KMS-11 (cell line): ENCODE results near the gene NLK.

Experiments used
- H2AFZ ChIP-seq: fragments of 200-600 bp; sonication (generic); 2 replicates; pipeline ENCODE4 v1.6.1; 2016; ENCODE audit warnings: antibody characterized with exemption, mixed run types, low read depth
- H3K27ac ChIP-seq: fragments of 200-600 bp; sonication (generic); 2 replicates; pipeline ENCODE4 v1.6.1; 2016; ENCODE audit warnings: mild to moderate bottlenecking, mixed run types
- H3K27me3 ChIP-seq: fragments of 200-600 bp; sonication (generic); 2 replicates; pipeline ENCODE4 v1.6.1; 2017; ENCODE audit warnings: mild to moderate bottlenecking, low read depth, mixed run types, moderate library complexity; ENCODE audit not compliant: insufficient read depth
- H3K36me3 ChIP-seq: fragments of 200-600 bp; sonication (generic); 2 replicates; pipeline ENCODE4 v1.6.1; 2017; ENCODE audit warnings: mild to moderate bottlenecking, mixed run types; ENCODE audit not compliant: insufficient read depth
- H3K4me1 ChIP-seq: fragments of 200-600 bp; sonication (generic); 2 replicates; pipeline ENCODE4 v1.6.1; 2016; ENCODE audit warnings: mild to moderate bottlenecking, low read depth, mixed run types; ENCODE audit not compliant: poor library complexity, severe bottlenecking
- H3K4me2 ChIP-seq: fragments of 200-600 bp; sonication (generic); 2 replicates; pipeline ENCODE4 v1.7.0; 2016; ENCODE audit warnings: mild to moderate bottlenecking, mixed run types
- H3K4me3 ChIP-seq: fragments of 200-600 bp; sonication (generic); IDR thresholded peaks from 2 replicates; pipeline ENCODE4 v1.6.1; 2017; ENCODE audit warnings: low read depth, low read length, mixed read lengths; ENCODE audit not compliant: insufficient read depth
- H3K79me2 ChIP-seq: fragments of 200-600 bp; sonication (generic); 2 replicates; pipeline ENCODE4 v1.6.1; 2016; ENCODE audit warnings: low read depth, mixed run types; ENCODE audit not compliant: insufficient read depth
- H3K9ac ChIP-seq: fragments of 200-600 bp; sonication (generic); 2 replicates; pipeline ENCODE4 v1.6.1; 2016; ENCODE audit warnings: mild to moderate bottlenecking, mixed run types
- H4K20me1 ChIP-seq: fragments of 200-600 bp; sonication (generic); 2 replicates; pipeline ENCODE4 v1.6.1; 2016; ENCODE audit warnings: mild to moderate bottlenecking, mixed run types; ENCODE audit not compliant: insufficient read depth
- CTCF ChIP-seq: fragments of 200-600 bp; sonication (generic); conservative IDR thresholded peaks from 2 replicates; pipeline ENCODE4 v1.6.1; 2017; ENCODE audit warnings: low read depth, mild to moderate bottlenecking, antibody characterized with exemption, low read length, moderate library complexity, mixed read lengths

The NLK gene

GRCh38 chr17:28136923-28137322, 94.4 kb downstream of the NLK start:
- Histone ChIP-seq H4K20me1 (no peaks in the 10 kb centered on the region), H3K4me1 (no peaks in the 10 kb centered on the region), H3K27ac (no peak overlapping the region), H3K79me2 (no peaks in the 10 kb centered on the region), H3K36me3 (no peaks in the 10 kb centered on the region), H3K4me3 (no peak overlapping the region), H3K4me2 (no peak overlapping the region), H3K27me3 (no peaks in the 10 kb centered on the region), H3K9ac (no peak overlapping the region), H2AFZ (no peak overlapping the region)
- TF ChIP-seq CTCF, result no peak

DNA sequence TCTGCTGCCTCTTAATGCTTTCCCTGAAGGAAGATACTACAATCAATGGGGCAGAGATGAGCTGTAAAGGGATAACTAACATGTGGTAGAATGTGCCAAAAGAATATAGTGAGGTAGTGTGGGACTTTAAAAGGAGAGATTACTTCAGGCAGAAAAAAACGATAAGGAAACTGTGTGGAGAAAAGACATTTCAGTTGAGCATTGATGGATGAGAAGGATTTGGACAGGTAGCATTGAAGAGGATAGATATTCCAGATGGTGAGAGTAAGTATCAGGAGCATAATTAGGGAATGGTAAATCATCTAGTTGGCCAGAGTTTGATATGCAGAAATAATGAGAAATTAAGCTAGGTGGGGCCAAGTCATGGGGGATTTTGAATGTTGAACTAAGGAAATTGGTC, 97.3 kb downstream of the NLK start:
- H3K4me2 ChIP-seq, result no peak overlapping the region
- H3K9ac ChIP-seq, result no peak overlapping the region
- H3K36me3 ChIP-seq, result no peaks in the 10 kb centered on the region
- no peaks in the 10 kb centered on the region for H4K20me1 ChIP-seq
- H3K27ac ChIP-seq, result no peak overlapping the region
- no peak for TF ChIP-seq CTCF
- no peaks in the 10 kb centered on the region for H3K79me2 ChIP-seq
- H3K4me1 ChIP-seq, result no peaks in the 10 kb centered on the region
- H3K27me3 ChIP-seq, result no peaks in the 10 kb centered on the region
- H2AFZ ChIP-seq, result no peak overlapping the region
- no peak overlapping the region for H3K4me3 ChIP-seq

DNA sequence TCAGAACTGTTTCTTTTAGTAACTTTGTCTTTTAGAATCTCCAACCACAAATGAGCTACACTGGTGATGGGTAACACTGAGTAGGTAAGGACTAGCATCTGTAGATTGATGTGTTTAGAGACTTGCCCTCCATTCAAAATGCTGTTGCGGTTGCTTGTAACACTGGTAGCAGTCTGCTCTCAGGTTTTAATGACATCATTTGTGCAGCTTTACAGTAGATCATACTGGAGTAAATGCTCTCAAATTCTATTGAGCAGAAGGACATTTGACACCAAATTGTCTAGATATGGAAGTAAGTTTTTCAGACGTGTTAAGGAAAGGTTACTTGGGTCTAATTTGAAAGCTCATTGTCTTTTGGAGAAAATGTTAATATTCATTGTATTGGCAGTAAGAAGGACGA, 98.8 kb downstream of the NLK start:
- TF ChIP-seq CTCF, result no peak

DNA sequence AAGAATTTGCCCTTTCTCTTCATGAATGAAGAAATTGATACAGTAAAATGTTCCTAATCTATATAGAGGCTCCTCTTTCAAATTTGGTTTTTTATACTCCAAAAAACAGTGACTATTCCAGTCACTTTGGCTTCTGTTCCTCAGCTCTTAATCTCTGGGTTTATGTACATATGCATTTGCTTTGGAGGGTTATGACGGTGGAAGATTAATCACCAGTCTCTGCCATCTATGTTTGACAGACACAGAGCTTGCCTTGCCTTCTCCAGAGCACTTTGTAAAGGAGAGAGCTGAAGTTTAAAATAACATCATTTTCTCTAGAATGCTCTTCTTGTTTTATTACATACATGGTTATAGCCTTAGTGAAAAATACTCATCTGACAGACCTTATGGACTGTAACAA, 99.3 kb downstream of the NLK start:
- H3K27ac ChIP-seq, result no peak overlapping the region
- no peak overlapping the region for H3K4me3 ChIP-seq
- no peaks in the 10 kb centered on the region for H3K79me2 ChIP-seq
- no peaks in the 10 kb centered on the region for H4K20me1 ChIP-seq
- H2AFZ ChIP-seq, result no peak overlapping the region
- no peaks in the 10 kb centered on the region for H3K27me3 ChIP-seq
- H3K4me2 ChIP-seq, result no peak overlapping the region
- H3K9ac ChIP-seq, result no peak overlapping the region
- TF ChIP-seq CTCF, result no peak
- no peaks in the 10 kb centered on the region for H3K36me3 ChIP-seq
- no peaks in the 10 kb centered on the region for H3K4me1 ChIP-seq

More for the DNA sequence above, 98.8 kb downstream of the NLK start:
- Histone ChIP-seq H4K20me1 (no peaks in the 10 kb centered on the region), H3K36me3 (no peaks in the 10 kb centered on the region), H3K27me3 (no peaks in the 10 kb centered on the region), H3K27ac (no peak overlapping the region), H3K79me2 (no peaks in the 10 kb centered on the region), H3K9ac (no peak overlapping the region), H3K4me3 (no peak overlapping the region), H3K4me2 (no peak overlapping the region), H3K4me1 (no peaks in the 10 kb centered on the region), H2AFZ (no peak overlapping the region)

GRCh38 chr17:28142305-28142704, 99.8 kb downstream of the NLK start:
- no peak overlapping the region for H3K4me3 ChIP-seq
- no peak overlapping the region for H3K4me2 ChIP-seq
- no peaks in the 10 kb centered on the region for H3K36me3 ChIP-seq
- no peak for TF ChIP-seq CTCF
- no peaks in the 10 kb centered on the region for H3K79me2 ChIP-seq
- H3K27ac ChIP-seq, result no peak overlapping the region
- no peak overlapping the region for H3K9ac ChIP-seq
- H3K4me1 ChIP-seq, result no peaks in the 10 kb centered on the region
- H4K20me1 ChIP-seq, result no peaks in the 10 kb centered on the region
- no peak overlapping the region for H2AFZ ChIP-seq
- no peaks in the 10 kb centered on the region for H3K27me3 ChIP-seq
